HG02678 (cell line): Measurements from ENCODE around the gene FOLR3.
"Not testable (repeated sequence)": the region's sequence is repeated elsewhere in the genome, so short reads cannot be mapped to it uniquely, and the experiment has no call there.

Experiments
- ATAC-seq: cut with Tn5 transposase; IDR thresholded peaks from one replicate; pipeline ENCODE4 v1.9.1; 2021; ENCODE audit warnings: mild to moderate bottlenecking, moderate library complexity; ENCODE audit not compliant: unreplicated experiment

The FOLR3 gene

DNA sequence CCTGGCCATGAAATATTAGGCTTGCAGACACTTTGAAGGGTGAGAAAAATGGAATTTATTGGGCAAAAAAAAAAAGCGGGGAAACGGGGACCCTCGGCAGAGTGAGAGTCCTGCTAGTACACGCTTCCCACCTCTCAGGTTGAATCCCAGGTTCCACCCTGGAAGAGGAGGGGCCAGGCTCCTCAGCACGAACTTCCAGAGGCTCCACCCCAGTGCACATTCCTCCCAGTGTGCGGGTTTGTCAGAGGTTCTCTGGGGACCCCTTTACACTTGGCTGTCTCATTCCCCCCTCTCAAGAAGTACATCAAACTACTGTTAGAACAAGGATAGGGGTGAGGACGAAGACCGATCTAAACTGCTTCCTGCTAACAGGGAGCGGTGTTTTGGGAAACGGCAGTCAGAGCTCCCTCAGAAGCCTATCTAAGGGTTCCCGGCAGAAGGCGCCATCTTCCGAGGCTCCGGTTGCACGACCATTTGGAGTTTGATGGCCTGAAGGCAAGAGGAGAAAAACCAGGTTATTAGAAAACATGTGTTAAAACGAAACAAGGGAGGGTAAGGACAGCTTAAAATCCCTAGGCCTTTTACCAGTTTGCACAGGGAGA, 27.5 kb downstream of the FOLR3 start:
- no peak for ATAC-seq

- not testable (repeated sequence) for ATAC-seq
These were observed 28.7 kb downstream of the FOLR3 start for GRCh38 chr11:72164187-72164586.

DNA sequence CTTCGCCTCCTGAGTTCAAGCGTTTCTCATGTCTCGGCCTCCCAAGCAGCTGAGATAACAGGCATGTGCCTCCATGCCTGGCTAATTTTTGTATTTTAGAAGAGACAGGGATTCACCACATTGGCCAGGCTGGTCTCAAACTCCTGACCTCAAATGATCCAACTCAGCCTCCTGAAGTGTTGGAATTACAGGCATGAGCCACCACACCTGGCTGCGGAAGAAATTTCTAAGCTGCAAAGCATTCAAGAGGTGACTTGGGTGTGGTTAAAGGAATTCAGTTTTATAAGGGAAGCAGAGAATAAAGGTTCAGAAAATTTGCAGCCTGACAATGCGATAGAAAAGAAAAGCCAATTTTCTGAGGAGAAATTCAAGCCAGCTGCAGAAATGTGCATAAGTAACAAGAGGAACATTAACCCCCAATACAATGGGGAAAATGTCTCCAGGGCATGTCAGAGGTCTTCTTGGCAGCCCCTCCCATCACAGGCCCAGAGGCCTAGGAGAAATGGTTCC, 33.6 kb downstream of the FOLR3 start:
- ATAC-seq = not testable (repeated sequence)

GRCh38 chr11:72169754-72170153, 34.2 kb downstream of the FOLR3 start:
- not testable (repeated sequence) for ATAC-seq

GRCh38 chr11:72172043-72172442, 36.5 kb downstream of the FOLR3 start:
- not testable (repeated sequence) for ATAC-seq

DNA sequence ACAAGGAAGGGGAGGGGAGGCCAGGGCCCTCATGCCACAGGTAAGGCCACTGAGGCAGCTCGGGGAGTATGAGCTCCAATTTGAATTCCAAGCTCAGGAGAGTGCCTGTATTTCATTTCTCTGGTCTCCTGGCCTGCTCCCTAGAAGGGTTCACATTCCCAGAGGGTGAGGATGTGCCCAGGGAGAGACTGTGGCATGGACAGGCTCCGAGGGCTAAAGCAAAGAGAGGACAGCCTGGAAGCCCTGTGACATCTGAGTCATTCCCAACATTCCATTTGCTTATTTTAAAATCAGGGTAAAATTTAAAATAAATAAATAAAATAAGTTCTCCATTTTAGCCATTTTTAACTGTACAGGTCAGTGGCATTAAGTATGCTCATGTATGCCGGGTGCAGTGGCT, 37.8 kb downstream of the FOLR3 start:
- no peak for ATAC-seq

DNA sequence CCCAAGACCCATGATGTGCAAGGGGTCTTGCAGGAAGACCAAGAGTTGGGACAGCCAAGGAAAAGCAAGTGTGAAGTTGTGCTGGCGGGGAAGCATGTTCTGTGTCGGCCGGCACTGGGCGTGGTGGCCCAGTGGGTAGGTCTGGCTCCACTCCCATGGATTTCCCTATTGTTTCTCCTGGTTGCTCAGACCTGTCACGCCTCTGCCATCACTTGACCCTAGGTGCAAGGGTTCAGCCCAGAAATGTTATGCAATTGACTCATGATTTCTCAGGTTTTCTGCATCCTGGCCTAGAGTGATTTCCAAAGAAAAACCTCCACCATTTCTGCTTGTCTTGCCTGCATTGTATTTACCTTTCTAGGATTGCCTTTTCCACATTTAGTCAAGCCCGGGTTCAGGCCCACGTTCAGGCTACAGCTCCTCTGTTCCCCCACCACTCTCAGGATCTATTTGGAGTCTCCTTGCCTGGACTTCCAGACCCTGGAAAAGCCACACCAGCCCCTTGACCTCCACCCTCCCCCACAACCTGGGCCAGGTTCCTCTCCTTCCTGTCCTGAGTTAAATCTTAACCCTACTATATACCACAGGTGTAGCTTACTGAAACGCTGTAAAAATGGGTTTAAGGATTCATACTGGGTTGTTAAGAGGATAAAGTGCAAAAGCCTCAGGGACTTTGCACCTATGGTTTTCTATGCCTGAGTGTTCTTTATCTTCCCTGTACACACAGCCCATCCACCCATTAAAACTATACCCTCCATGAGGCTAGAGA, 39.0 kb downstream of the FOLR3 start:
- no peak for ATAC-seq

DNA sequence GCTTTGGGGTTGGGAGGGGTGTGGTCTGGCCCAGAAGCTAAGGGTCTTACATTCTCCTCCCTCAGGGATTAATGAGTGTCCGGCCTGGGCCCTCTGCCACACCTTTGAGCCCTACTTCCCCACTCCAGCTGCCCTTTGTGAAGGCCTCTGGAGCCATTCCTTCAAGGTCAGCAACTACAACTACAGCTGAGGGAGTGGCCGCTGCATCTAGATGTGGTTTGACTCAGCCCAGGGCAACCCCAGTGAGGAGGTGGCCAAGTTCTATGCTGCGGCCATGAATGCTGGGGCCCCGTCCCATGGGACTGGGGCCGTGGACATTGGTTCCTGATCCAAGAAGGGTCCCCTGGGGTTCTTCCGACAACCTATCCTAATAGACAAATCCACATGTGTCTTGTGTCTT, 42.1 kb downstream of the FOLR3 start:
- no peak for ATAC-seq

DNA sequence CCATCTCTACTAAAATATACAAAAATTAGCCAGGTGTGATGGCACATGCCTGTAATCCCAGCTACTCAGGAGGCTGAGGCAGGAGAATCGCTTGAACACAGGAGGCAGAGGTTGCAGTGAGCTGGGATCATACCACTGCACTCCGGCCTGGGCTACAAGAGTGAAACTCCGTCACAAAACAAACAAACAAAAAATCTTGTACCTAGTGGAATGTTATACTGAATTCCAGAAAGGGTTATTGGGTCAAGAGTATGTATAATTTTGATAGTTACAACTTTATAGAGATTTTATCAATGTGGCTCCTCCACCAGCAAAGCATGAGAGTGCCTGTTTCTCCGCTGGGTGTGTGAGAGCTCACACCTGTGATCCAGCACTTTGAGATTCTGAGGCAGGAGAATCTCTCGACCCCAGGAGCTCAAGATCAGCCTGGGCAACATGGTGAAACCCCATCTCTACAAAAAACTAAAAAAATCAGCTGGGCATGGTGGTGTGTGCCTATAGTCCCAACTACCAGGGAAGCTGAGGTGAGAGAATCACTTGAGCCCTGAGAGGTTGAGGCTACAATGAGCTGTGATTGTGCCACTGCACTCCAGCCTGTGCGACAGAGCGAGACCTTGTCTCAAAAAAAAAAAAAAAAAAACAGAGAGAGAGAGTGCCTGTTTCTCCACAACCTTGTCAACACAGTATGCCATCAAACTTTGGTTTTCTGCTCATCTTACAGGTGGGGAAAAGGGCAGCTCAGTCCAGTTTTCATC, 43.7 kb downstream of the FOLR3 start:
- ATAC-seq = no peak

GRCh38 chr11:72179804-72180396, 44.4 kb downstream of the FOLR3 start:
- no peak for ATAC-seq

GRCh38 chr11:72180892-72181552, 45.5 kb downstream of the FOLR3 start:
- ATAC-seq = not testable (repeated sequence)

- ATAC-seq = not testable (repeated sequence)
These were observed 46.0 kb downstream of the FOLR3 start for GRCh38 chr11:72181553-72181958.

GRCh38 chr11:72188267-72188666, 52.7 kb downstream of the FOLR3 start:
- no peak for ATAC-seq
